Breast epithelium (tissue), 4 donors: ENCODE data around the gene ZNF550. TPM values are rescaled to one million over a fixed set of nuclear protein-coding genes. Genes with fewer than 3 reads are reported as not detected.

Experiments used
- DNase-seq, 2 donors: peaks; one replicate each; pipeline ENCODE4 v3.0.0-alpha.2; 2019; ENCODE audit warnings: low spot score in 2 of 2
- H3K27ac ChIP-seq, 2 donors: fragments of 200-600 bp; sonication (generic) in 1 of 2; one replicate each; pipeline ENCODE4 v1.5.1; 2016 to 2019; ENCODE audit warnings: mild to moderate bottlenecking in 1 of 2
- H3K27me3 ChIP-seq, 2 donors: fragments of 200-600 bp; sonication (generic) in 1 of 2; one replicate each; pipeline versions ENCODE4 v1.5.1 to v1.6.0; 2017 to 2019; ENCODE audit warnings: control low read depth in 1 of 2, mild to moderate bottlenecking in 1 of 2
- H3K36me3 ChIP-seq: fragments of 200-600 bp; one replicate; pipeline ENCODE4 v1.5.1; 2019
- H3K4me1 ChIP-seq, 2 donors: fragments of 200-600 bp; sonication (generic); one replicate each; pipeline ENCODE4 v1.5.1; 2016 to 2019; ENCODE audit warnings: control low read depth in 1 of 2
- H3K4me3 ChIP-seq, 3 donors: fragments of 200-600 bp; sonication (generic); 1 replicate in 2 of 3; 2 replicates in 1 of 3; pipeline ENCODE4 v1.5.1; 2016 to 2019; ENCODE audit warnings: mild to moderate bottlenecking in 3 of 3, moderate library complexity in 2 of 3
- H3K9me3 ChIP-seq, 2 donors: fragments of 200-600 bp; sonication (generic) in 1 of 2; one replicate each; pipeline ENCODE4 v1.5.1; 2016 to 2019; ENCODE audit warnings: control low read depth in 1 of 2
- POLR2A ChIP-seq: fragments of 450-650 bp; IDR thresholded peaks from one replicate; pipeline ENCODE4 v1.6.1; 2016; ENCODE audit warnings: antibody characterized with exemption, mild to moderate bottlenecking, moderate library complexity
- POLR2AphosphoS5 ChIP-seq, 3 donors: sonication (generic); formaldehyde crosslinking; IDR thresholded peaks; one replicate each; pipeline ENCODE4 v1.6.1; 2017; ENCODE audit warnings: antibody characterized with exemption in 3 of 3
- intact Hi-C: fragments of 100-400 bp; cut with DNase I; formaldehyde crosslinking; loops from one replicate; pipeline ENCODE4 v1.15.1; 2023; ENCODE audit warnings: low total_unique reads
- total RNA-seq, 3 donors: library from RNA; depleted of rRNA; stranded (reverse); fragments of >200 nt; gene quantifications; one replicate each; pipeline ENCODE4 v1.1.0, GENCODE V29; 2016
- TF ChIP-seq, protein P1 (sequence below), 3 donors: fragments of 450-650 bp; IDR thresholded peaks; one replicate each; pipeline ENCODE4 v1.5.1; 2016 to 2017; ENCODE audit warnings: antibody characterized with exemption in 3 of 3, mild to moderate bottlenecking in 3 of 3, moderate library complexity in 3 of 3

ZNF550 gene
- total RNA-seq, 3 donors from 2014 or later, result 5.4 to 15.5 (median 15.1) TPM

DNA sequence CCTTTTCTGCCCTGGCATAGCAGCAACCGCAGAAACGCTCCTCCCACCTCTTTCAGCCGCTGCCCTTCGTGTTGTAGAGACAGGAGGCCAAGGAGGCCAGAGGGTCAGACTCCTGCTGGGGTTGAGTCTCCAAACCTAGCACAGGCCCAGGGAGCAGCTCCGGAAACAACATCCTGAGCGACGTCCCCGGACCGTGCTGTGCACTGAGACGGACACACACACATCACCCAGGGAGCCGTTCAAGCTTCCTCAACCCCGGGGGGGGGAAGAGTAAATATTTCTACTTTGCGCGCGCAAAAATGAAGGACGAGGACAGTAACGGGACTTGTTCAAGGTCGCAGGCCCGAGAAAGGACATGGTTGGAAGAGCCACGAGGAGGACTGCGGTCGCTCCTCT lies 657 bp downstream of the ZNF550 start:
- Histone ChIP-seq H3K9me3 (peaks cover 38 to 43% of the 10 kb centered on the region in 2 donors), H3K36me3 (peaks cover 13% of the 10 kb centered on the region), H3K4me1 (peaks cover 0 to 9% of the 10 kb centered on the region in 2 donors), H3K27me3 (no peaks in the 10 kb centered on the region), H3K4me3 (peak overlapping the region; percentile 93 to 99 (median 95)), H3K27ac (peak overlapping the region; percentile 77 to 85)
- intact Hi-C loops, result no loop called here
- no peak for DNase-seq
- TF ChIP-seq POLR2A (no peak), POLR2AphosphoS5 (IDR thresholded peaks at IDR 0.05) (no peak)
- TF ChIP-seq, protein P1, sequence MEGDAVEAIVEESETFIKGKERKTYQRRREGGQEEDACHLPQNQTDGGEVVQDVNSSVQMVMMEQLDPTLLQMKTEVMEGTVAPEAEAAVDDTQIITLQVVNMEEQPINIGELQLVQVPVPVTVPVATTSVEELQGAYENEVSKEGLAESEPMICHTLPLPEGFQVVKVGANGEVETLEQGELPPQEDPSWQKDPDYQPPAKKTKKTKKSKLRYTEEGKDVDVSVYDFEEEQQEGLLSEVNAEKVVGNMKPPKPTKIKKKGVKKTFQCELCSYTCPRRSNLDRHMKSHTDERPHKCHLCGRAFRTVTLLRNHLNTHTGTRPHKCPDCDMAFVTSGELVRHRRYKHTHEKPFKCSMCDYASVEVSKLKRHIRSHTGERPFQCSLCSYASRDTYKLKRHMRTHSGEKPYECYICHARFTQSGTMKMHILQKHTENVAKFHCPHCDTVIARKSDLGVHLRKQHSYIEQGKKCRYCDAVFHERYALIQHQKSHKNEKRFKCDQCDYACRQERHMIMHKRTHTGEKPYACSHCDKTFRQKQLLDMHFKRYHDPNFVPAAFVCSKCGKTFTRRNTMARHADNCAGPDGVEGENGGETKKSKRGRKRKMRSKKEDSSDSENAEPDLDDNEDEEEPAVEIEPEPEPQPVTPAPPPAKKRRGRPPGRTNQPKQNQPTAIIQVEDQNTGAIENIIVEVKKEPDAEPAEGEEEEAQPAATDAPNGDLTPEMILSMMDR (IDR thresholded peaks at IDR 0.05), result no peak

DNA sequence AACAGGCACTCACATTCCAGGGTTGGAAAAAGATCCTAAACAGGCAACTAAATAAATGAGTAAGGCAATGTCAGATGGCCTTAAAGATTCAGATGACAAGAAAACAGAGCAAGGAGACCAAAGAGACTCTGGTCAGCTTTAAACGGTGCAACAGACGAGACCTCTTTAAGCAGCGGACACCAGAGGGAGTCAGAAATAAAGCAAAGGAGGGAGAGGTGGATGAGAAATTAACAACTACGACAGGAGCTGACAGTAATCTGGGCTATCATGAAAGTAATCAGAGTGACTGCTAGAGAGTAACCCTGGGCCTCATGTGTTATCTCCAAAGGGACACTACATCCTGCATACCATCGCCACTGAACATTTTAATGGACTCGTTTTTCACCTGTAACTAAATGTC lies 1.1 kb downstream of the ZNF550 start:
- H3K36me3 ChIP-seq, result peaks cover 13% of the 10 kb centered on the region
- TF ChIP-seq POLR2A (no peak), POLR2AphosphoS5 (IDR thresholded peaks at IDR 0.05) (no peak)
- TF ChIP-seq, protein P1 (IDR thresholded peaks at IDR 0.05), result no peak

DNA sequence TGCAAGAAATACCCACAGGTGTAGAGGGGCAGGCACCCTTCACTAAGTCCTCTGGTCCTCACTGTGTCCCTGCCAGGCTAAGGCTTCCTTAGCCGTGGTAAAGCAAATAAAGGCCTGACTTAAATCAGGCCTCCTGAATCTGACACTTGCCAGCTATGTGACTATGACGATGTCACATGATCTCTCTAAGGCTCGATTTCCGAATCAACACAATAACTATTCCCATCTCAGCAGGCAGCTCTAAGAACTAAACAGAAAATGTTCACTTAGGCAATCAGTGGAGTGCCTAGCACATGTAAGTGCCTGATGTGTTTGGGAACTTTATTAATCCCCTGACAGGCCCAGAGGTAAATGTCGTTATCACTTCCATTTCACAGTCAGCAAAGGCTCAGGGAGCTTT lies 2.0 kb downstream of the ZNF550 start:
- H3K9me3 ChIP-seq, result peaks cover 39 to 49% of the 10 kb centered on the region in 2 donors
- TF ChIP-seq, protein P1 (IDR thresholded peaks at IDR 0.05), result no peak
- TF ChIP-seq POLR2A, result no peak
- TF ChIP-seq POLR2AphosphoS5 (IDR thresholded peaks at IDR 0.05), result no peak
- intact Hi-C loops, result no loop called here
- H3K27me3 ChIP-seq, result no peaks in the 10 kb centered on the region
- peaks cover 0 to 9% of the 10 kb centered on the region in 2 donors for H3K4me1 ChIP-seq
- peaks cover 17% of the 10 kb centered on the region for H3K36me3 ChIP-seq
- DNase-seq, result no peak
- H3K27ac ChIP-seq, result no peak overlapping the region
- no peak overlapping the region for H3K4me3 ChIP-seq

More for the DNA sequence above, 1.1 kb downstream of the ZNF550 start:
- Histone ChIP-seq H3K4me1 (peaks cover 0 to 9% of the 10 kb centered on the region in 2 donors), H3K27me3 (no peaks in the 10 kb centered on the region), H3K9me3 (peaks cover 38 to 45% of the 10 kb centered on the region in 2 donors), H3K4me3 (peak overlapping the region; percentile 93 to 99 (median 95)), H3K27ac (no peak overlapping the region)
- DNase-seq, result no peak
- intact Hi-C loops, result no loop called here

DNA sequence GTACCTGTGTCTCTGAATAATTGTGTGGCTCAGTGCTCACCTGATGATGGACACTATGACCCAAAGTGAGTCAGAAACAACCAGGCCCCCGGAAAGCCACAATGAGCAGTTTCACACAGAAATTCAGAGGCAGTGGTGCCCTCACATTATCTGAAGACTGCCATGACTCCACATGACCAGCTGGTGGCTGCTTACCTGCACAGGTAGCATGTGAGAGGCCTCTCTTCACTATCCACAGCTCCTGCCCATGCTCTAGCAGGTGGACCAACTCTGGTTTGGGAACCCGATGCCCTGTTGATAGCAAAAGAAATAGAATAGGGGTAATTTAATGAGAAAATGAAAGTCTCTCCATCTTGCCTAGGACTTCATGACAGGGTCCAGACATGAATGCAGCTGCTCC lies 7.2 kb downstream of the ZNF550 start:
- H3K36me3 ChIP-seq, result peaks cover 47% of the 10 kb centered on the region
- TF ChIP-seq POLR2A (no peak), POLR2AphosphoS5 (IDR thresholded peaks at IDR 0.05) (no peak)
- TF ChIP-seq, protein P1 (IDR thresholded peaks at IDR 0.05), result no peak
- H3K9me3 ChIP-seq, result peaks cover 91 to 96% of the 10 kb centered on the region in 2 donors

DNA sequence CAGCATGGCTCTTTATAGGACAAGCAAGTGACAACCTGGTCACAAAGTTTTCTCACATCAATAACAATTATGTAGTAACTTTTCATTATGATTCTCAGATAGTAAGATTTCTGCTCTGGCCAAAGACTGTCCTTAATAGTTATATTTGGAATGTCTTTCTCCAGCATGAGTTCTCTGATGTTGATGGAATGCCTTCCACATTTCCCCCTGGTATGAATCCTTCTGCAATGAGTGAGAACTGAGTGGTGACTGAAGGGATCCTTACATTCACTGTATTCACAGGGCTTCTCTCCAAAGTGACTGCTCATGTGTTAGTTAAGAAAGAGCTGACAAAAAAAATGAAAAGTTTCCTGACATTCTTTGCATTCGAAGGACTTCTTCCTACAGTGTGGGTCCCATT lies 13.2 kb downstream of the ZNF550 start:
- H3K4me1 ChIP-seq, result no peaks in the 10 kb centered on the region
- H3K9me3 ChIP-seq, result peaks cover 95 to 100% of the 10 kb centered on the region in 2 donors
- H3K4me3 ChIP-seq, result peak overlapping the region in 1 of 3 donors; percentile 44
- H3K27me3 ChIP-seq, result no peaks in the 10 kb centered on the region
- no peak overlapping the region for H3K27ac ChIP-seq
- TF ChIP-seq, protein P1 (IDR thresholded peaks at IDR 0.05), result no peak
- TF ChIP-seq POLR2AphosphoS5 (IDR thresholded peaks at IDR 0.05) (no peak), POLR2A (no peak)
- intact Hi-C loops, result no loop called here
- no peak for DNase-seq
- H3K36me3 ChIP-seq, result peaks cover 64% of the 10 kb centered on the region

More for the DNA sequence above, 7.2 kb downstream of the ZNF550 start:
- H3K4me3 ChIP-seq, result peak overlapping the region in 1 of 3 donors; percentile 1
- DNase-seq, result no peak
- H3K4me1 ChIP-seq, result no peaks in the 10 kb centered on the region
- H3K27me3 ChIP-seq, result no peaks in the 10 kb centered on the region
- intact Hi-C loops, result no loop called here
- no peak overlapping the region for H3K27ac ChIP-seq
